Activated CD8-positive, alpha-beta memory T cell treated with anti-CD3 and anti-CD28 coated beads, Interleukin-2, amount 50 U/mL, for 24 hours (primary cell): ENCODE data around the gene RNF151.

Experiments
- DNase-seq: peaks from one replicate; pipeline ENCODE4 v3.0.0-alpha.2; 2020; ENCODE audit errors: extremely low read depth

Gene RNF151

GRCh38 chr16:1976951-1977874, 10.6 kb downstream of the RNF151 start:
- DNase-seq: no peak

GRCh38 chr16:1977875-1978268, 11.2 kb downstream of the RNF151 start:
- no peak for DNase-seq

GRCh38 chr16:1978476-1979120, 11.9 kb downstream of the RNF151 start:
- DNase-seq: no peak

- no peak for DNase-seq
Measured at GRCh38 chr16:1979271-1980029, 12.8 kb downstream of the RNF151 start.

- no peak for DNase-seq
Measured at GRCh38 chr16:1980030-1980769, 13.5 kb downstream of the RNF151 start.

GRCh38 chr16:1980770-1981087, 14.1 kb downstream of the RNF151 start:
- no peak for DNase-seq

GRCh38 chr16:1981398-1981836, 14.8 kb downstream of the RNF151 start, which contains the start of gene NOXO1:
NOXO1 (minus strand) TSS chr16:1981469; CDS start chr16:1981179, 290 bp downstream.
- DNase-seq: no peak

GRCh38 chr16:1982013-1982433, 15.4 kb downstream of the RNF151 start:
- DNase-seq: no peak

GRCh38 chr16:1982991-1983543, 16.4 kb downstream of the RNF151 start:
- no peak for DNase-seq

GRCh38 chr16:1983544-1984346, 17.1 kb downstream of the RNF151 start, which contains the start of gene GFER:
GFER (plus strand) TSS chr16:1984193; CDS start chr16:1984219, 26 bp downstream.
- DNase-seq: no peak

- DNase-seq: no peak
Measured at GRCh38 chr16:1984347-1985225, 17.9 kb downstream of the RNF151 start.

- no peak for DNase-seq
Measured at GRCh38 chr16:1985466-1986150, 19.0 kb downstream of the RNF151 start.

GRCh38 chr16:1987198-1987597, 20.5 kb downstream of the RNF151 start:
- no peak for DNase-seq

GRCh38 chr16:1989209-1990100, 22.8 kb downstream of the RNF151 start, which contains the start of gene SYNGR3:
SYNGR3 (plus strand) TSS chr16:1989970; CDS start chr16:1990103, 133 bp downstream.
- no peak for DNase-seq

- no peak for DNase-seq
Measured at GRCh38 chr16:1990101-1990350, 23.4 kb downstream of the RNF151 start.

GRCh38 chr16:1990351-1991134, 23.9 kb downstream of the RNF151 start:
- DNase-seq: no peak

GRCh38 chr16:1991135-1991551, 24.5 kb downstream of the RNF151 start:
- DNase-seq: no peak
